ENCODE measurements around the gene B3GALT6. TPM values are rescaled to one million over a fixed set of nuclear protein-coding genes. Genes with fewer than 3 reads are reported as not detected.

B3GALT6 gene
- total and polyA plus RNA-seq, 2 experiments from 2014 or later, result 5.5 to 26.5 TPM

GRCh38 chr1:1189111-1189510 lies 42.9 kb upstream of the B3GALT6 start:
- Histone ChIP-seq H3K4me2 (no peak overlapping the region), H3K9me2 (ENCODE audit: insufficient read depth) (no peaks in the 10 kb centered on the region), H3F3A (replicated peaks; ENCODE audit: low read depth) (no peaks in the 10 kb centered on the region), H2AFZ (no peak overlapping the region), H3K79me2 (replicated peaks; ENCODE audit: insufficient read depth) (no peaks in the 10 kb centered on the region), H3K36me3 (ENCODE audit: insufficient read depth) (no peaks in the 10 kb centered on the region), H3K4me1 (ENCODE audit: insufficient read depth) (no peaks in the 10 kb centered on the region), H3K27ac (ENCODE audit: low read depth) (no peak overlapping the region), H4K20me1 (replicated peaks; ENCODE audit: insufficient read depth) (no peaks in the 10 kb centered on the region), H3K4me3 (no peak overlapping the region), H3K27me3 (ENCODE audit: insufficient read depth) (no peaks in the 10 kb centered on the region)
- Mint-ChIP-seq H3K9me3 (peaks cover 30% of the 10 kb centered on the region), H3K27ac (no peak overlapping the region), H3K4me1 (no peaks in the 10 kb centered on the region), H3K27me3 (ENCODE audit: insufficient read depth, low read depth, poor library complexity) (no peaks in the 10 kb centered on the region), H3K4me3 (no peak overlapping the region), H3K36me3 (ENCODE audit: low read depth) (peaks cover 9% of the 10 kb centered on the region; the same call in 2 of the 3 replicates)
- TF ChIP-seq STAT1 (IDR thresholded peaks at IDR 0.05; ENCODE audit: unreplicated experiment) (no peak), ZNF331 (CRISPR knock-in tag; IDR thresholded peaks at IDR 0.05; ENCODE audit: low read depth) (no peak), EZH2phosphoT487 (IDR thresholded peaks at IDR 0.05; ENCODE audit: unreplicated experiment) (no peak), ZNF462 (CRISPR knock-in tag; IDR thresholded peaks at IDR 0.05) (no peak), JUNB (IDR thresholded peaks at IDR 0.05; ENCODE audit: unreplicated experiment) (no peak), EZH2 (IDR thresholded peaks at IDR 0.05; ENCODE audit: low read depth, unreplicated experiment) (no peak), ETS1 (IDR thresholded peaks at IDR 0.05) (no peak), CTCF (conservative IDR thresholded peaks at IDR 0.05; ENCODE audit: low read depth in 2 of 2) (no peak)
- ATAC-seq, result no peak
- DNase-seq (ENCODE audit: low spot score), result no peak

All from GM23338 (cell line).